ENCODE data around the gene AKAP6. TPM values are rescaled to one million over a fixed set of nuclear protein-coding genes. Genes with fewer than 3 reads are reported as not detected.

Gene AKAP6
- total RNA-seq, 1 experiment from 2014 or later: 1.9 TPM

GRCh38 chr14:32434180-32434579, 105.1 kb downstream of the AKAP6 start:
- CTCF ChIA-PET: no interaction called here
- BruUV-seq (replicated peaks): no TSS peak
- H3K4me1 ChIP-seq (ENCODE audit: control insufficient read depth in 1 of 2, insufficient read depth in 2 of 2, low read length in 2 of 2): no peaks in the 10 kb centered on the region
- POLR2A ChIA-PET: no interaction called here
- RAD21 ChIA-PET (ENCODE audit: low non-redundant PET in 1 of 2, low total read pairs in 2 of 2, uncharacterized antibody in 2 of 2, unreplicated experiment in 2 of 2): no interaction called here
- no peak overlapping the region for H3K4me2 ChIP-seq (ENCODE audit: low read length)
- no peak overlapping the region for H3K27ac ChIP-seq (ENCODE audit: low read depth, low read length)
- H3K4me3 ChIP-seq (replicated peaks in 1 of 2; ENCODE audit: low read depth in 1 of 2, low read length in 2 of 2): no peak overlapping the region
- ATAC-seq: no peak
- DNase-seq (ENCODE audit: low read depth, low spot score): no peak
- TF ChIP-seq MAX (IDR thresholded peaks at IDR 0.05): no peak
- H4K20me1 ChIP-seq (ENCODE audit: insufficient read depth): no peaks in the 10 kb centered on the region
- no peaks in the 10 kb centered on the region for H3K9me3 ChIP-seq (ENCODE audit: control insufficient read depth in 1 of 2, insufficient read depth in 1 of 2, low read depth in 1 of 2, low read length in 2 of 2)
- H3K27me3 ChIP-seq (ENCODE audit: insufficient read depth, low read length): no peaks in the 10 kb centered on the region
- H3K79me2 ChIP-seq (ENCODE audit: insufficient read depth, low read length): no peaks in the 10 kb centered on the region
- no peak overlapping the region for H2AFZ ChIP-seq (ENCODE audit: low read depth, low read length, poor library complexity, severe bottlenecking)
- intact Hi-C loops (cut with micrococcal nuclease): no loop called here
- H3K9ac ChIP-seq (ENCODE audit: low read length): no peak overlapping the region
- no peaks in the 10 kb centered on the region for H3K36me3 ChIP-seq (ENCODE audit: control insufficient read depth in 1 of 2, insufficient read depth in 2 of 2, low read length in 2 of 2)
- no peaks in the 10 kb centered on the region for H3K9me2 ChIP-seq (ENCODE audit: insufficient read depth)

- no peak overlapping the region for H3K27ac ChIP-seq (ENCODE audit: low read depth, low read length)
- ATAC-seq (no peak), DNase-seq (ENCODE audit: low read depth, low spot score) (no peak)
- no peaks in the 10 kb centered on the region for H3K9me3 ChIP-seq (ENCODE audit: control insufficient read depth in 1 of 2, insufficient read depth in 1 of 2, low read depth in 1 of 2, low read length in 2 of 2)
- H4K20me1 ChIP-seq (ENCODE audit: insufficient read depth): no peaks in the 10 kb centered on the region
- no peaks in the 10 kb centered on the region for H3K79me2 ChIP-seq (ENCODE audit: insufficient read depth, low read length)
- no TSS peak for BruUV-seq (replicated peaks)
- H3K36me3 ChIP-seq (ENCODE audit: control insufficient read depth in 1 of 2, insufficient read depth in 2 of 2, low read length in 2 of 2): no peaks in the 10 kb centered on the region
- no peak for TF ChIP-seq YY1 (IDR thresholded peaks at IDR 0.05; ENCODE audit: extremely low read depth, insufficient replicate concordance, low read depth, low read length)
- H3K27me3 ChIP-seq (ENCODE audit: insufficient read depth, low read length): no peaks in the 10 kb centered on the region
- no peak overlapping the region for H2AFZ ChIP-seq (ENCODE audit: low read depth, low read length, poor library complexity, severe bottlenecking)
- intact Hi-C loops (cut with micrococcal nuclease): no loop called here
- ChIA-PET CTCF (no interaction called here), POLR2A (no interaction called here), RAD21 (ENCODE audit: low non-redundant PET in 1 of 2, low total read pairs in 2 of 2, uncharacterized antibody in 2 of 2, unreplicated experiment in 2 of 2) (no interaction called here)
- no peaks in the 10 kb centered on the region for H3K4me1 ChIP-seq (ENCODE audit: control insufficient read depth in 1 of 2, insufficient read depth in 2 of 2, low read length in 2 of 2)
- H3K4me3 ChIP-seq (replicated peaks in 1 of 2; ENCODE audit: low read depth in 1 of 2, low read length in 2 of 2): no peak overlapping the region
- H3K4me2 ChIP-seq (ENCODE audit: low read length): no peak overlapping the region
- no peak overlapping the region for H3K9ac ChIP-seq (ENCODE audit: low read length)
- no peaks in the 10 kb centered on the region for H3K9me2 ChIP-seq (ENCODE audit: insufficient read depth)
These were observed 105.8 kb downstream of the AKAP6 start for GRCh38 chr14:32434880-32435279.

- POLR2A ChIA-PET: no interaction called here
- no peak for TF ChIP-seq JUND (IDR thresholded peaks at IDR 0.05)
- TF ChIP-seq ZNF274 (IDR thresholded peaks at IDR 0.05; ENCODE audit: low read depth, low read length): no peak
- no peak for TF ChIP-seq CEBPB (IDR thresholded peaks at IDR 0.05; ENCODE audit: low read depth)
- TF ChIP-seq YY1 (IDR thresholded peaks at IDR 0.05; ENCODE audit: extremely low read depth, insufficient replicate concordance, low read depth, low read length): no peak
- TF ChIP-seq POLR2A (IDR thresholded peaks at IDR 0.05; ENCODE audit: borderline replicate concordance, extremely low read depth, insufficient read depth, insufficient read length): no peak
- no peak for TF ChIP-seq EZH2phosphoT487 (IDR thresholded peaks at IDR 0.05; ENCODE audit: borderline replicate concordance)
- TF ChIP-seq ELF1 (IDR thresholded peaks at IDR 0.05; ENCODE audit: borderline replicate concordance, low read depth): no peak
- TF ChIP-seq ZBTB33 (IDR thresholded peaks at IDR 0.05; ENCODE audit: extremely low read depth, insufficient replicate concordance, low read length): no peak
- TF ChIP-seq ZFX (IDR thresholded peaks at IDR 0.05): no peak
- TF ChIP-seq CBX3 (IDR thresholded peaks at IDR 0.05; ENCODE audit: low read depth): no peak
- no peak for TF ChIP-seq SIN3A (IDR thresholded peaks at IDR 0.05; ENCODE audit: low read depth)
- TF ChIP-seq POLR2AphosphoS5 (IDR thresholded peaks at IDR 0.05; ENCODE audit: low read depth, low read length): no peak
- Histone ChIP-seq H3K9me2 (ENCODE audit: insufficient read depth) (no peaks in the 10 kb centered on the region), H3K27ac (ENCODE audit: low read depth, low read length) (no peak overlapping the region), H3K79me2 (ENCODE audit: insufficient read depth, low read length) (no peaks in the 10 kb centered on the region), H4K20me1 (ENCODE audit: insufficient read depth) (no peaks in the 10 kb centered on the region), H3K9ac (ENCODE audit: low read length) (no peak overlapping the region), H2AFZ (ENCODE audit: low read depth, low read length, poor library complexity, severe bottlenecking) (no peak overlapping the region), H3K4me3 (replicated peaks in 1 of 2; ENCODE audit: low read depth in 1 of 2, low read length in 2 of 2) (no peak overlapping the region), H3K4me1 (ENCODE audit: control insufficient read depth in 1 of 2, insufficient read depth in 2 of 2, low read length in 2 of 2) (no peaks in the 10 kb centered on the region), H3K9me3 (ENCODE audit: control insufficient read depth in 1 of 2, insufficient read depth in 1 of 2, low read depth in 1 of 2, low read length in 2 of 2) (no peaks in the 10 kb centered on the region), H3K4me2 (ENCODE audit: low read length) (no peak overlapping the region), H3K27me3 (ENCODE audit: insufficient read depth, low read length) (no peaks in the 10 kb centered on the region), H3K36me3 (ENCODE audit: control insufficient read depth in 1 of 2, insufficient read depth in 2 of 2, low read length in 2 of 2) (no peaks in the 10 kb centered on the region)
- ATAC-seq (no peak), DNase-seq (ENCODE audit: low read depth, low spot score) (no peak)
- CTCF ChIA-PET: no interaction called here
- intact Hi-C loops (cut with micrococcal nuclease): no loop called here
- RAD21 ChIA-PET (ENCODE audit: low non-redundant PET in 1 of 2, low total read pairs in 2 of 2, uncharacterized antibody in 2 of 2, unreplicated experiment in 2 of 2): no interaction called here
- BruUV-seq (replicated peaks): no TSS peak
These were observed 106.3 kb downstream of the AKAP6 start for GRCh38 chr14:32435411-32435810.
